Measurements from ENCODE around the gene AMBN.
"Not testable (repeated sequence)": the region's sequence is repeated elsewhere in the genome, so short reads cannot be mapped to it uniquely, and the experiment has no call there.

AMBN gene

DNA sequence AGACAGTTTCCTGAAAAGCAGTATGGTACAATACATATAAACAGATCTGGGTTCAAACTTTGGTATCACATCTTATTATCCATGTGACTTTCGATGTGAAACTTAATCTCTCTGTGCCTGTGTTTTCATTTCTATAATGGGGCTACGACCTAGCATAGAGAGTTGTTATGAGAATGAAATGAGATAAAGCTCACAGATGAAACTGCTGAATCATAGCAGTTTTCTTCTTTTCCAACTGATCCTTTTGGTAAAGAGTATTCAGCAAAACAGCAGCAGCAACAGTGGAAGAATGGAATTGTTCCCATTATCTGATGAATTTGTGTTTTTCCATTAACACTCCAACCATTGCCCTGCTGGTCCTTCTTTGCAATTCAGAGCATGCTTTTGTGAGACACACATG, 16.3 kb downstream of the AMBN start:
- no peak for DNase-seq (ENCODE audit: low spot score)

GRCh38 chr4:70613306-70614183, 21.5 kb downstream of the AMBN start:
- no peak for DNase-seq (ENCODE audit: low spot score)

- DNase-seq (ENCODE audit: low spot score): no peak
These were observed 22.1 kb downstream of the AMBN start for GRCh38 chr4:70614184-70614555.

- DNase-seq (ENCODE audit: low spot score): no peak
These were observed 27.2 kb downstream of the AMBN start for GRCh38 chr4:70619288-70619687.

- DNase-seq (ENCODE audit: low spot score): no peak
These were observed 27.7 kb downstream of the AMBN start for GRCh38 chr4:70619778-70620177.

- DNase-seq (ENCODE audit: low spot score): no peak
These were observed 31.3 kb downstream of the AMBN start for GRCh38 chr4:70623323-70623722.

DNA sequence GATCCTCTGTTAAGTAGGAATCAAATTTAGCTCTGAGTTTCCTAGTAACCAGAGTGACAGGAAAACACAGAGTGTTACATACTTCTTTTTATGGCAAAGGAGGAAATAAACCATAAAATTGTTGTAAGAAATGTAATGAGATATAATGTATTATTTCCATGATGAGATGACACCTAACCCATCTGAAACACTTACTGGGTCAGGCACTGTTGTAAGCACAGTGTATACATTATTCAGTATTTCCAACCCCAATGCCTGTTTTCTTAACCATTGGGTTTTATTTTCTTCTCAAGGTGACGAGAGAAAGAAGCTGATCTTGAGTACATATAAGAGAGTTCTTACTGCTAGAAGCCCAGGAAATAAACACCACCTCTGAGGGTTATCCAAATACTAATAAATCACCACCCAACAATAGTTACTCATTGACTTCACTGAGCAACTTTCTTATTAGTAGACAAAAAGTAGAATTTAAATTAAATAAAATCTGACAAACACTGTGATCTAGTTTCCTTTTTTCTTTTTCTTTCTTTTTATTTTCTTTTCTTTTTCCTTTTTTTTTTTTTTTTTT, 32.3 kb downstream of the AMBN start:
- no peak for DNase-seq (ENCODE audit: low spot score)

- DNase-seq (ENCODE audit: low spot score): no peak
These were observed 35.6 kb downstream of the AMBN start for GRCh38 chr4:70627620-70628019.

- no peak for DNase-seq (ENCODE audit: low spot score)
These were observed 36.4 kb downstream of the AMBN start, which contains the start of gene ENAM for GRCh38 chr4:70628444-70628843. ENAM (plus strand) TSS chr4:70628744; CDS start chr4:70629501, 757 bp downstream.

- DNase-seq (ENCODE audit: low spot score): no peak
These were observed 37.5 kb downstream of the AMBN start for GRCh38 chr4:70629469-70630090.

DNA sequence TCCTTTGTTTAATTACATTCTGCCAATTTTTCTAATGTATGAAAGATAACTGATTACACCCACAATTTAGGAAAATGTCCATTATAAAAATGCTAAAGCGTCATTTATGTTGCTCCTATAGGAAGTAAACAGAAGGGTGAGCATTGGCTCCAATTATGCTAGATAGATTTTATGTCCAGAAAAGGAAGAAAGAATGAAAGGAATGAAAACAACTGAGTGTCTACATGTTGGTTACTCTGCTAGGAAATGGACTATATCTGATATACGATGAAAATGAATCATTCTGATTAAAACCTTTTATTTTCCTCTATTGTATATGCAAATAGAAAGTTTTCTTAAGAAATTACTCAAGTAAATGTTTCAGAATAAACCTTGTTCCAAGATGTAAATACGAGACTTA, 38.1 kb downstream of the AMBN start:
- DNase-seq (ENCODE audit: low spot score): no peak

DNA sequence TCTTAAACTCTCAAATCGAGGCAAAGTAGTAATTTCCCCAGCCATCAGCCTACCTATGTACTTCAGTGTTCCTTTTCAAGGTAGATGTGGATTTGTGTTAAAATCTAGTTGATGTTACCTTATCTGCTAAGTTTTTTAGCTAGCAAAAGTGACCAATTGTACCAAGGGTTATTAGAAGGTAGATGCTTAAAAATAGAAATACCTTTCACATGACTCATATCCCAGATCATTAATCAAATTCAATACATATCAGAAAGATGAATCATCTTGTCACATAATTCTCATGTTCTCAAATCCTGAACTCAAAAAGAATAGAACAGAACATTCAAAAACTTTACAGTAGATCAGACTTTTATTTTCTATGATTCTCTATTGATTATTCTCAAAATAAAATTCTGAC, 40.0 kb downstream of the AMBN start:
- DNase-seq (ENCODE audit: low spot score): no peak

DNA sequence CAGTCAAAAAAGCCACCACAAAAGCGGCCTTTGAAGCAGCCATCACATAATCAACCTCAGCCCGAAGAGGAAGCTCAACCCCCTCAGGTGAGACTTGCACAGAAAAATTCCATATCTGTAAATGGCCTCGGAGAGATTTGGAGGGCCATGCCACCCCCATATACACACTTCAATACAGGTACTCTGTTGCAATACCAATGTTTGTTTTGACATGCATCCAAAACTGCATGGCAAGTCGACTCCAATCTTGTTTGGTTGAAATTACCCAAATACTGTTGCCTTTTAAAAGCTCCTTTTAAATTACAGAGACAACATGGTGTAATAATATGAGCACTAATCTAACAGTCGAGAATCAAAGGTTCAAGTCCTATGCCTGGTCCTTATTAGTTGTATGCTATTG, 42.4 kb downstream of the AMBN start:
- no peak for DNase-seq (ENCODE audit: low spot score)

GRCh38 chr4:70637239-70637913, 45.3 kb downstream of the AMBN start:
- peak; percentile 7 for DNase-seq (ENCODE audit: low spot score)

- DNase-seq (ENCODE audit: low spot score): no peak
These were observed 48.1 kb downstream of the AMBN start for GRCh38 chr4:70640192-70640591.

DNA sequence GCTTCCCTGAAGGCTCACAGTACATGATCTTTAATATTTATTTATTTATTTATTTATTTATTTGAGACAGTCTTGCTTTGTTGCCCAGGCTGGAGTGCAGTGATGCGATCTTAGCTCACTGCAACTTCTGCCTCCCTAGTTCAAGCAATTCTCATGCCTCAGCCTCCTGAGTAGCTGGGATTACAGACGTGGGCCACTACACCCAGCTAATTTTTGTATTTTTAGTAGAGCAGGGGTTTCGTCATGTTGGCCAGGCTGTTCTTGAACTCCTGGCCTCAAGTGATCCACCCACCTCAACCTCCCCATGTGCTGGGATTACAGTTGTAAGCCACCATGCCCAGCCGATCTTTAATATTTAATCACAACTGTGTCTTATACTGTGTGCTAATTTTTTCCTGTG, 58.7 kb downstream of the AMBN start:
- DNase-seq (ENCODE audit: low spot score): not testable (repeated sequence)

DNA sequence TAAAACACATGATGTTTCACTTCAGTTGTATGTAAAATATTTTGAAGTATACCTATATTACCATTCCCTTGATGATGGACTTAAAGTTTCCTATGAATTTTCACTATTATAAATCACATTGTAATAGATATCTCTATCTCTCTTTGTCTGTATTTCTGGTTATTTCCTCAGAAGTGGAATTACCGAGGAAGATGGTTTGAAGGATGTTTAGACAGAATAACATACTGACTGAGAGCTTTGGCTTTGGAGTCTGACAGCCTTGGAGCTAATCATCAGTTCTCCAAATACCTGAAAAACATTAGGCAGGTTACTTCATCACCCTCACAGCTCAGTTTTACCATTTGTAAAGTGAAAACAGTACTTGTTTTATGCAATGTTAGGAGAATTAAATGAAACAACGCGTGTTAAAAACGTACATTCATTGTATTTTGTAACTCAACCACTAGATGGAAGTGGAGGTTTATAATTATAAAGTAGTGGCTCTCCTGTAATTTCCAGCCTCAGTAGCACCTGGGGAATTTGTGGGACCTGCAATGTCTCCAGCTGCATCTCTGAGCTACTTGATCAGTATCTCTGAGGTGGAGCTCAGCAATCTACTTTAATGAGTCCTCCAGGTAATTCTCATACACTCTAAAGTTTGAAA, 59.9 kb downstream of the AMBN start:
- no peak for DNase-seq (ENCODE audit: low spot score)

GRCh38 chr4:70654605-70655011, 62.6 kb downstream of the AMBN start:
- DNase-seq (ENCODE audit: low spot score): no peak

All from HuH-7.5 (cell line).